GM23338 (cell line): Measurements from ENCODE around the gene SNCB. TPM values are rescaled to one million over a fixed set of nuclear protein-coding genes. Genes with fewer than 3 reads are reported as not detected.

Experiments
- ATAC-seq: fragments of 200-7000 bp; cut with Tn5 transposase; 3 replicates; pipeline ENCODE4 v1.9.1; 2020
- DNase-seq: peaks from one replicate; pipeline ENCODE4 v3.0.0-alpha.2; 2015; ENCODE audit warnings: low spot score
- H2AFZ ChIP-seq: fragments of 200-600 bp; sonication (generic); 2 replicates; pipeline ENCODE4 v1.8.0; 2016; ENCODE audit warnings: antibody characterized with exemption, mild to moderate bottlenecking, moderate library complexity
- H3F3A ChIP-seq: fragments of 200-600 bp; sonication (generic); replicated peaks from 2 replicates; pipeline ENCODE4 v1.8.0; 2017; ENCODE audit warnings: antibody characterized with exemption, mixed run types, low read depth
- H3K27ac ChIP-seq: fragments of 200-600 bp; sonication (generic); 2 replicates; pipeline ENCODE4 v1.6.1; 2016; ENCODE audit warnings: low read depth
- H3K27me3 ChIP-seq: fragments of 200-600 bp; sonication (generic); 2 replicates; pipeline ENCODE4 v1.8.0; 2016; ENCODE audit warnings: mild to moderate bottlenecking, mixed run types, moderate library complexity; ENCODE audit not compliant: insufficient read depth
- H3K36me3 ChIP-seq: fragments of 200-600 bp; sonication (generic); 2 replicates; pipeline ENCODE4 v1.8.0; 2016; ENCODE audit warnings: mild to moderate bottlenecking; ENCODE audit not compliant: insufficient read depth
- H3K4me1 ChIP-seq: fragments of 200-600 bp; sonication (generic); 2 replicates; pipeline ENCODE4 v1.8.0; 2016; ENCODE audit warnings: mild to moderate bottlenecking, moderate library complexity; ENCODE audit not compliant: insufficient read depth
- H3K4me2 ChIP-seq: fragments of 200-600 bp; sonication (generic); 2 replicates; pipeline ENCODE4 v1.7.1; 2017; ENCODE audit warnings: mixed run types
- H3K4me3 ChIP-seq: fragments of 200-600 bp; sonication (generic); 2 replicates; pipeline ENCODE4 v1.6.1; 2016; ENCODE audit warnings: mixed run types
- H3K79me2 ChIP-seq: fragments of 200-600 bp; sonication (generic); replicated peaks from 2 replicates; pipeline ENCODE4 v1.8.0; 2017; ENCODE audit warnings: mild to moderate bottlenecking; ENCODE audit not compliant: insufficient read depth
- H3K9me2 ChIP-seq: fragments of 200-600 bp; sonication (generic); 2 replicates; pipeline ENCODE4 v1.8.0; 2017; ENCODE audit not compliant: insufficient read depth
- H4K20me1 ChIP-seq: fragments of 200-600 bp; sonication (generic); replicated peaks from 2 replicates; pipeline ENCODE4 v1.8.0; 2017; ENCODE audit warnings: mild to moderate bottlenecking; ENCODE audit not compliant: insufficient read depth
- H3K27ac Mint-ChIP-seq: 2 replicates; pipeline ENCODE4 v1.8.0; 2020; ENCODE audit warnings: inconsistent platforms, mild to moderate bottlenecking, moderate library complexity, mixed read lengths
- H3K27me3 Mint-ChIP-seq: 3 replicates; pipeline ENCODE4 v1.8.0; 2022; ENCODE audit warnings: low read depth, mild to moderate bottlenecking, moderate library complexity, mixed read lengths, inconsistent platforms; ENCODE audit not compliant: insufficient read depth, poor library complexity
- H3K36me3 Mint-ChIP-seq: 3 replicates; pipeline ENCODE4 v1.8.0; 2021; ENCODE audit warnings: low read depth, mild to moderate bottlenecking, inconsistent platforms, moderate library complexity, mixed read lengths
- H3K4me1 Mint-ChIP-seq: 3 replicates; pipeline ENCODE4 v1.8.0; 2020; ENCODE audit warnings: mild to moderate bottlenecking, inconsistent platforms, mixed read lengths
- H3K4me3 Mint-ChIP-seq: 3 replicates; pipeline ENCODE4 v1.8.0; 2021; ENCODE audit warnings: moderate library complexity, mild to moderate bottlenecking, inconsistent platforms, mixed read lengths
- H3K9me3 Mint-ChIP-seq: 3 replicates; pipeline ENCODE4 v1.8.0; 2020; ENCODE audit warnings: moderate library complexity, mild to moderate bottlenecking, inconsistent platforms, mixed read lengths
- EZH2 ChIP-seq: fragments of 200-600 bp; sonication (generic); IDR thresholded peaks from one replicate; pipeline ENCODE4 v1.8.0; 2017; ENCODE audit warnings: antibody characterized with exemption, mild to moderate bottlenecking, low read depth; ENCODE audit not compliant: unreplicated experiment
- EZH2phosphoT487 ChIP-seq: fragments of 200-600 bp; sonication (generic); IDR thresholded peaks from one replicate; pipeline ENCODE4 v1.8.1; 2018; ENCODE audit warnings: antibody characterized with exemption; ENCODE audit not compliant: unreplicated experiment
- JUNB ChIP-seq: IDR thresholded peaks from one replicate; pipeline ENCODE4 v1.6.1; 2016; ENCODE audit warnings: antibody characterized with exemption; ENCODE audit not compliant: unreplicated experiment
- NANOG ChIP-seq: IDR thresholded peaks from 2 replicates; pipeline ENCODE4 v1.6.1; 2016; ENCODE audit warnings: antibody characterized with exemption, borderline replicate concordance
- POLR2AphosphoS5 ChIP-seq: IDR thresholded peaks from 2 replicates; pipeline ENCODE4 v1.6.1; 2016; ENCODE audit warnings: antibody characterized with exemption, low read depth
- REST ChIP-seq: IDR thresholded peaks from one replicate; pipeline ENCODE4 v1.6.1; 2018; ENCODE audit warnings: antibody characterized with exemption; ENCODE audit not compliant: unreplicated experiment
- STAT1 ChIP-seq: IDR thresholded peaks from one replicate; pipeline ENCODE4 v1.6.1; 2016; ENCODE audit warnings: antibody characterized with exemption; ENCODE audit not compliant: unreplicated experiment
- ZNF114 ChIP-seq: fragments of 250-450 bp; sonication (Bioruptor Pico); IDR thresholded peaks from 2 replicates; pipeline ENCODE4 v1.5.0; 2020; ENCODE audit warnings: mild to moderate bottlenecking, moderate library complexity
- ZNF331 ChIP-seq: fragments of 250-450 bp; sonication (Bioruptor Pico); IDR thresholded peaks from 2 replicates; pipeline ENCODE4 v1.5.0; 2020; ENCODE audit warnings: low read depth, mild to moderate bottlenecking, moderate library complexity
- ZNF462 ChIP-seq: fragments of 250-450 bp; sonication (Bioruptor Pico); IDR thresholded peaks from 2 replicates; pipeline ENCODE4 v1.5.0; 2020; ENCODE audit warnings: mild to moderate bottlenecking, moderate library complexity
- polyA plus RNA-seq: library from polyadenylated mRNA; unstranded; fragments of >200 nt; fragmentation: Nextera tagmentation; extraction: Ambion mirVana; gene quantifications from 2 replicates; pipeline ENCODE4 v1.2.1, GENCODE V29; 2016
- total RNA-seq: library from RNA; depleted of rRNA; stranded (reverse); fragments of >200 nt; shearing (Covaris generic); gene quantifications from 2 replicates; pipeline ENCODE4 v1.2.3, GENCODE V29; 2014

SNCB gene
- total and polyA plus RNA-seq, 2 experiments from 2014 or later = 3.6 to 13.5 TPM

- Mint-ChIP-seq H3K9me3 (no peaks in the 10 kb centered on the region; the same call in 2 of the 3 replicates), H3K4me1 (peaks cover 51% of the 10 kb centered on the region), H3K27me3 (peaks cover 11% of the 10 kb centered on the region), H3K27ac (peak overlapping the region; percentile 93), H3K36me3 (no peaks in the 10 kb centered on the region), H3K4me3 (peak overlapping the region; percentile 66)
- Histone ChIP-seq H3F3A (0 out of 2 replicates have a peak, but pooled peaks cover 5% of the 10 kb centered on the region), H3K79me2 (peaks cover 29% of the 10 kb centered on the region), H3K4me2 (peak overlapping the region; percentile 72), H4K20me1 (no peaks in the 10 kb centered on the region), H3K9me2 (no peaks in the 10 kb centered on the region), H2AFZ (peak overlapping the region; percentile 93), H3K27me3 (no peaks in the 10 kb centered on the region), H3K27ac (0 out of 2 replicates have a peak overlapping the region, but pooled peaks have one; percentile 28), H3K4me3 (peak overlapping the region; percentile 89; the same call in 1 of the 2 replicates), H3K36me3 (no peaks in the 10 kb centered on the region), H3K4me1 (peaks cover 11% of the 10 kb centered on the region)
- TF ChIP-seq POLR2AphosphoS5 (no peak), STAT1 (no peak), ZNF331 (CRISPR knock-in tag) (no peak), NANOG (no peak), ZNF114 (CRISPR knock-in tag) (no peak), EZH2phosphoT487 (no peak)
- DNase-seq = no peak
- ATAC-seq = no peak
Measured at GRCh38 chr5:176646707-176647029, 16.3 kb upstream of the SNCB start.

- peaks cover 27% of the 10 kb centered on the region for H3K79me2 ChIP-seq
- H3K27me3 ChIP-seq = no peaks in the 10 kb centered on the region
- Mint-ChIP-seq H3K9me3 (no peaks in the 10 kb centered on the region; the same call in 2 of the 3 replicates), H3K36me3 (no peaks in the 10 kb centered on the region), H3K27ac (no peak overlapping the region), H3K27me3 (peaks cover 11% of the 10 kb centered on the region), H3K4me1 (peaks cover 48% of the 10 kb centered on the region), H3K4me3 (no peak overlapping the region; the same call in 1 of the 3 replicates)
- H3K27ac ChIP-seq = no peak overlapping the region
- peaks cover 11% of the 10 kb centered on the region for H3K4me1 ChIP-seq
- ATAC-seq (no peak), DNase-seq (no peak)
- H2AFZ ChIP-seq = peak overlapping the region; percentile 93
- H4K20me1 ChIP-seq = no peaks in the 10 kb centered on the region
- no peaks in the 10 kb centered on the region for H3K9me2 ChIP-seq
- H3K36me3 ChIP-seq = no peaks in the 10 kb centered on the region
- peak overlapping the region; percentile 89; the same call in 1 of the 2 replicates for H3K4me3 ChIP-seq
- H3K4me2 ChIP-seq = peak overlapping the region; percentile 72; the same call in 1 of the 2 replicates
- H3F3A ChIP-seq = 0 out of 2 replicates have a peak, but pooled peaks cover 5% of the 10 kb centered on the region
- TF ChIP-seq STAT1 (no peak), EZH2 (no peak), ZNF462 (CRISPR knock-in tag) (no peak), JUNB (no peak), ZNF331 (CRISPR knock-in tag) (no peak), POLR2AphosphoS5 (no peak), ZNF114 (CRISPR knock-in tag) (no peak), NANOG (no peak), REST (no peak)
Measured at GRCh38 chr5:176646049-176646706, 15.8 kb upstream of the SNCB start.
